ENCODE data around the gene ERGIC1.

Gene ERGIC1

DNA sequence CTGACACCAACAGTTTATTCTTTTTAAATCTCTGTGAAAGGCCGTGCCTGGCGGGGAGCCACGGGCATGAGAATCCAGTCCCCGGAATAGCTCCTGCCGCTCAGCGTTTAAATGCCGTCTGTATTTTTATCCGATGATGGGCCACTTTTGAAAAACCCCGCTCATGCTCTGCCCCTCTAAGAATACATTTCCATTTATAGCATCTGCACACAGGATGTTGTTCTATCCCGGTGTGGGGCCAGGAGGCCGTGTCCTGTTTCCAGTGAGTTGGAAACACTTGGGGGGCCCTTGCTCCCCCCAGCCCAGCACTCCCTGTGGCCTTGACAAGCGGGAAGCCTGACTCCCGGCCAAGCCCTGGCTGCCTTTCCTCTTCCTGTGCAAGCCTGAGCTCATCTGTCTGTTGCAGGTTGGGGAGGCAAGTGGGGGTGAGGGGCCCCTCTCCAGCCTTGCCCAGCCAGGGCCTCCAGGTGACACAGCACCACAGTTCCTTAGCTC, 39.0 kb downstream of the ERGIC1 start:
- H3F3A ChIP-seq (ENCODE audit: insufficient read depth, low read length) = no peaks in the 10 kb centered on the region
- TF ChIP-seq, protein P1, sequence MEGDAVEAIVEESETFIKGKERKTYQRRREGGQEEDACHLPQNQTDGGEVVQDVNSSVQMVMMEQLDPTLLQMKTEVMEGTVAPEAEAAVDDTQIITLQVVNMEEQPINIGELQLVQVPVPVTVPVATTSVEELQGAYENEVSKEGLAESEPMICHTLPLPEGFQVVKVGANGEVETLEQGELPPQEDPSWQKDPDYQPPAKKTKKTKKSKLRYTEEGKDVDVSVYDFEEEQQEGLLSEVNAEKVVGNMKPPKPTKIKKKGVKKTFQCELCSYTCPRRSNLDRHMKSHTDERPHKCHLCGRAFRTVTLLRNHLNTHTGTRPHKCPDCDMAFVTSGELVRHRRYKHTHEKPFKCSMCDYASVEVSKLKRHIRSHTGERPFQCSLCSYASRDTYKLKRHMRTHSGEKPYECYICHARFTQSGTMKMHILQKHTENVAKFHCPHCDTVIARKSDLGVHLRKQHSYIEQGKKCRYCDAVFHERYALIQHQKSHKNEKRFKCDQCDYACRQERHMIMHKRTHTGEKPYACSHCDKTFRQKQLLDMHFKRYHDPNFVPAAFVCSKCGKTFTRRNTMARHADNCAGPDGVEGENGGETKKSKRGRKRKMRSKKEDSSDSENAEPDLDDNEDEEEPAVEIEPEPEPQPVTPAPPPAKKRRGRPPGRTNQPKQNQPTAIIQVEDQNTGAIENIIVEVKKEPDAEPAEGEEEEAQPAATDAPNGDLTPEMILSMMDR (IDR thresholded peaks at IDR 0.05; ENCODE audit: low read length) = no peak
- TF ChIP-seq EZH2 (optimal IDR thresholded peaks at IDR 0.05; ENCODE audit: low read depth, low read length) (no peak), EZH2phosphoT487 (IDR thresholded peaks at IDR 0.05; ENCODE audit: low read length) (no peak)
- H4K20me1 ChIP-seq (ENCODE audit: insufficient read depth, low read length) = peaks cover 73% of the 10 kb centered on the region
- no peaks in the 10 kb centered on the region; the same call in 1 of the 2 replicates for H3K36me3 ChIP-seq (replicated peaks; ENCODE audit: insufficient read depth, low read length)
- no peak overlapping the region for H3K9ac ChIP-seq (ENCODE audit: low read length)
- no peaks in the 10 kb centered on the region for H3K27me3 ChIP-seq (replicated peaks; ENCODE audit: insufficient read depth, low read length)
- no peak overlapping the region for H3K27ac ChIP-seq (ENCODE audit: low read length)
- no peaks in the 10 kb centered on the region for H3K9me2 ChIP-seq (replicated peaks; ENCODE audit: insufficient read depth, low read length)
- H2AFZ ChIP-seq (ENCODE audit: low read length) = no peak overlapping the region
- no peaks in the 10 kb centered on the region for H3K4me1 ChIP-seq (ENCODE audit: low read length)
- DNase-seq = no peak
- H3K9me3 ChIP-seq (replicated peaks; ENCODE audit: insufficient read depth, low read length) = no peaks in the 10 kb centered on the region
- H3K4me2 ChIP-seq (ENCODE audit: low read depth, low read length) = no peak overlapping the region
- H3K4me3 ChIP-seq (ENCODE audit: low read length) = no peak overlapping the region
- H3K79me2 ChIP-seq (ENCODE audit: low read length) = peaks cover 98% of the 10 kb centered on the region

DNA sequence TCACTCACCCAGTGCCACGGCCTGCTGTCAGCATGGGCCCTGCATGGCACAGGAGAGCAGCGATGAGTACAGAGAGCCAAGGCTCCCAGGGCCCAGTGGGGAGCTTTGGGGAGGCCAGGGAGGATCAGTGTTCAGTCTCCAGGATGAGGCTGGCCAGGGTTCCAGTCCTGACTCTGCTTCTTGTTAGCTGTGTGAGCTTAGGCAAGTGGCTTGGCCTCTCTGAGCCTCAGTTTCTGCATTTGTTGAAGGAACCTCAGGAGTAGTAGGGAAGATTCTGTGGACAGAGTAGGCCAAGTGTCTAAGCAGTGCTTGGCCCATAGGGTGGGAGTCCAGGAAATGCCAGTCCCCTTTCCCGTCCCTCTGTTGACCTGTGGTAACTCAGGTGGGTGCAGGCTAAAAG, 39.5 kb downstream of the ERGIC1 start:
- Histone ChIP-seq H3K27me3 (replicated peaks; ENCODE audit: insufficient read depth, low read length) (no peaks in the 10 kb centered on the region), H2AFZ (ENCODE audit: low read length) (no peak overlapping the region), H3K9me2 (replicated peaks; ENCODE audit: insufficient read depth, low read length) (no peaks in the 10 kb centered on the region), H3K9ac (ENCODE audit: low read length) (no peak overlapping the region), H4K20me1 (ENCODE audit: insufficient read depth, low read length) (peaks cover 70% of the 10 kb centered on the region), H3K36me3 (replicated peaks; ENCODE audit: insufficient read depth, low read length) (no peaks in the 10 kb centered on the region; the same call in 1 of the 2 replicates), H3K4me1 (ENCODE audit: low read length) (no peaks in the 10 kb centered on the region), H3K4me3 (ENCODE audit: low read length) (no peak overlapping the region), H3F3A (ENCODE audit: insufficient read depth, low read length) (no peaks in the 10 kb centered on the region), H3K79me2 (ENCODE audit: low read length) (peaks cover 98% of the 10 kb centered on the region), H3K4me2 (ENCODE audit: low read depth, low read length) (no peak overlapping the region), H3K27ac (ENCODE audit: low read length) (no peak overlapping the region), H3K9me3 (replicated peaks; ENCODE audit: insufficient read depth, low read length) (no peaks in the 10 kb centered on the region)
- TF ChIP-seq EZH2 (optimal IDR thresholded peaks at IDR 0.05; ENCODE audit: low read depth, low read length) = no peak
- no peak for TF ChIP-seq EZH2phosphoT487 (IDR thresholded peaks at IDR 0.05; ENCODE audit: low read length)
- TF ChIP-seq, protein P1 (IDR thresholded peaks at IDR 0.05; ENCODE audit: low read length) = no peak
- no peak for DNase-seq

DNA sequence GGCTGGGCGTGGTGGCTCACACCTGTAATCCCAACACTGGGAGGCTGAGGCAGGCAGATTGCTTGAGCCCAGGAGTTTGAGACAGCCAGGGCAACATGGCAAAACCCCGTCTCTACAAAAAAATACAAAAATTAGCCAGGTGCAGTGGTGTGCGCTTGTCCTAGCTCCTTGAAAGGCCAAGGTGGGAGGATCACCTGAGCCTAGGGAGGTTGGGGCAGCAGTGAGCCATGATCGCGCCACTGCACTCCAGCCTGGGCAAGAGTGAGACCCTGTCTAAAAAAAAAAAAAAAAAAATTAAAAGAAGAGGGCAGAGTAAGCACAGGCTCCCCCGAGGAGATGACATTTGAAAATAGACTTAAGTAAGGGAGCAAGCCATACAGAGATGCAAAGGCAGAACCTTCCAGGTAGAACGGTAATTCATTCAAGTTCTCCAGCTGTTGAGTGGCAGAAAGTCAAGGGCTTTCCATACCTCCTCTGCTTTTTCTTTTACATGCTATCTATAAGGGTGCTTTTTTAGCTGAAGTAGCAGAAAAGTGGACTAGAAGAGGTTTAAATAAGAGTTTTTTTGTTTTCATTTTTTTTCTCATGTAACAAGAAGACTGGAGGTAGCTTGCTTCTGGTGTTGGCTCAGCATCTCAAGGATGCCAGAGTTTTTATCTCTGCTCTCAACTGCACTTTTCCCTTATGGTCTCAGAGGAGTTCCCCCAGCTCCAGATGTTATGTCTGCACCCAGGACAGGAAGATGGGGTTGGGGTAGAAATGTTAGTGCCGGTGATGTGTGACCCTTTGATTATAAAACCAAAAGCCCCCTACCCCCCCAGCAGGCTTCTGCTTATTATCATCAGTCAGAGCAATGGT, 40.8 kb downstream of the ERGIC1 start:
- peaks cover 98% of the 10 kb centered on the region for H3K79me2 ChIP-seq (ENCODE audit: low read length)
- H2AFZ ChIP-seq (ENCODE audit: low read length) = no peak overlapping the region
- peaks cover 66% of the 10 kb centered on the region for H4K20me1 ChIP-seq (ENCODE audit: insufficient read depth, low read length)
- H3K4me3 ChIP-seq (ENCODE audit: low read length) = no peak overlapping the region
- no peaks in the 10 kb centered on the region for H3K9me3 ChIP-seq (replicated peaks; ENCODE audit: insufficient read depth, low read length)
- no peaks in the 10 kb centered on the region for H3K9me2 ChIP-seq (replicated peaks; ENCODE audit: insufficient read depth, low read length)
- H3K27me3 ChIP-seq (replicated peaks; ENCODE audit: insufficient read depth, low read length) = no peaks in the 10 kb centered on the region
- no peak for DNase-seq
- no peak overlapping the region for H3K4me2 ChIP-seq (ENCODE audit: low read depth, low read length)
- no peaks in the 10 kb centered on the region for H3K4me1 ChIP-seq (ENCODE audit: low read length)
- TF ChIP-seq, protein P1 (IDR thresholded peaks at IDR 0.05; ENCODE audit: low read length) = no peak
- TF ChIP-seq EZH2 (optimal IDR thresholded peaks at IDR 0.05; ENCODE audit: low read depth, low read length) (no peak), EZH2phosphoT487 (IDR thresholded peaks at IDR 0.05; ENCODE audit: low read length) (no peak)
- no peak overlapping the region for H3K9ac ChIP-seq (ENCODE audit: low read length)
- H3F3A ChIP-seq (ENCODE audit: insufficient read depth, low read length) = no peaks in the 10 kb centered on the region
- H3K36me3 ChIP-seq (replicated peaks; ENCODE audit: insufficient read depth, low read length) = no peaks in the 10 kb centered on the region
- H3K27ac ChIP-seq (ENCODE audit: low read length) = no peak overlapping the region
